Type B pancreatic cell (in vitro differentiated cells): ENCODE data around the gene QPCT. TPM values are rescaled to one million over a fixed set of nuclear protein-coding genes. Genes with fewer than 3 reads are reported as not detected.
A peak's percentile ranks its signal among the peaks of the same experiment; 100 is the strongest.

Experiments
- DNase-seq: peaks from one replicate; pipeline ENCODE4 v3.0.0; 2021; ENCODE audit warnings: mixed read lengths; ENCODE audit not compliant: unreplicated experiment; ENCODE audit errors: extremely low spot score
- H3K27ac Mint-ChIP-seq: 2 replicates; pipeline ENCODE4 v1.8.0; 2021; ENCODE audit warnings: mild to moderate bottlenecking, mixed read lengths
- H3K27me3 Mint-ChIP-seq: 2 replicates; pipeline ENCODE4 v1.8.0; 2021; ENCODE audit warnings: mixed read lengths
- H3K36me3 Mint-ChIP-seq: 2 replicates; pipeline ENCODE4 v1.8.0; 2021; ENCODE audit warnings: mixed read lengths
- H3K4me1 Mint-ChIP-seq: one replicate; pipeline ENCODE4 v1.8.0; 2021; ENCODE audit warnings: mixed read lengths; ENCODE audit not compliant: unreplicated experiment
- H3K4me3 Mint-ChIP-seq: 2 replicates; pipeline ENCODE4 v1.8.0; 2021; ENCODE audit warnings: mild to moderate bottlenecking, mixed read lengths
- H3K9me3 Mint-ChIP-seq: 2 replicates; pipeline ENCODE4 v1.8.0; 2021; ENCODE audit warnings: mixed read lengths
- CTCF ChIP-seq: fragments of 200-600 bp; sonication (generic); conservative IDR thresholded peaks from 2 replicates; pipeline ENCODE4 v1.5.0; 2021; ENCODE audit warnings: antibody characterized with exemption, mild to moderate bottlenecking
- total RNA-seq: library from RNA; stranded (reverse); gene quantifications from 2 replicates; pipeline ENCODE4 v1.2.1, GENCODE V29; 2021; ENCODE audit warnings: low replicate concordance

The QPCT gene
- total RNA-seq, 1 donor from 2014 or later: 0.72 TPM

GRCh38 chr2:37326285-37326684 lies 18.1 kb upstream of the QPCT start:
- Mint-ChIP-seq H3K4me3 (peak overlapping the region; percentile 63), H3K27me3 (peaks cover 13% of the 10 kb centered on the region), H3K36me3 (peaks cover 6% of the 10 kb centered on the region), H3K9me3 (no peaks in the 10 kb centered on the region), H3K27ac (no peak overlapping the region), H3K4me1 (peaks cover 23% of the 10 kb centered on the region)
- DNase-seq: no peak
- TF ChIP-seq CTCF: no peak

GRCh38 chr2:37326866-37327634 lies 17.4 kb upstream of the QPCT start:
- peak overlapping the region; percentile 63 for H3K4me3 Mint-ChIP-seq
- no peak for TF ChIP-seq CTCF
- H3K27me3 Mint-ChIP-seq: peaks cover 13% of the 10 kb centered on the region
- no peaks in the 10 kb centered on the region for H3K9me3 Mint-ChIP-seq
- H3K4me1 Mint-ChIP-seq: peaks cover 16% of the 10 kb centered on the region
- no peak for DNase-seq
- H3K27ac Mint-ChIP-seq: no peak overlapping the region
- H3K36me3 Mint-ChIP-seq: peaks cover 6% of the 10 kb centered on the region

GRCh38 chr2:37330681-37331080 lies 13.7 kb upstream of the QPCT start:
- Mint-ChIP-seq H3K36me3 (no peaks in the 10 kb centered on the region), H3K4me1 (peaks cover 7% of the 10 kb centered on the region), H3K27me3 (peaks cover 2% of the 10 kb centered on the region), H3K4me3 (no peak overlapping the region), H3K9me3 (no peaks in the 10 kb centered on the region), H3K27ac (no peak overlapping the region)
- TF ChIP-seq CTCF: no peak
- DNase-seq: no peak

GRCh38 chr2:37332560-37332959 lies 11.9 kb upstream of the QPCT start:
- no peak for TF ChIP-seq CTCF
- DNase-seq: no peak
- no peaks in the 10 kb centered on the region for H3K36me3 Mint-ChIP-seq
- H3K4me1 Mint-ChIP-seq: peaks cover 2% of the 10 kb centered on the region
- H3K9me3 Mint-ChIP-seq: no peaks in the 10 kb centered on the region
- no peak overlapping the region for H3K4me3 Mint-ChIP-seq
- no peak overlapping the region for H3K27ac Mint-ChIP-seq
- H3K27me3 Mint-ChIP-seq: peaks cover under 1% of the 10 kb centered on the region

- Mint-ChIP-seq H3K36me3 (no peaks in the 10 kb centered on the region), H3K9me3 (no peaks in the 10 kb centered on the region), H3K4me3 (no peak overlapping the region), H3K27me3 (no peaks in the 10 kb centered on the region), H3K27ac (no peak overlapping the region), H3K4me1 (peaks cover 6% of the 10 kb centered on the region)
- no peak for TF ChIP-seq CTCF
- DNase-seq: no peak
Measured at GRCh38 chr2:37333256-37333655, 11.2 kb upstream of the QPCT start.
